Islet precursor cell (in vitro differentiated cells): ENCODE data around the gene CCDC88B.

Experiments used
- DNase-seq: peaks from one replicate; pipeline ENCODE4 v3.0.0-alpha.2; 2018

The CCDC88B gene

GRCh38 chr11:64321026-64321425 lies 19.0 kb upstream of the CCDC88B start:
- peak; percentile 34 for DNase-seq

GRCh38 chr11:64321533-64321932 lies 18.5 kb upstream of the CCDC88B start:
- peak; percentile 48 for DNase-seq

- DNase-seq: no peak
Observed at GRCh38 chr11:64322925-64323260, 17.1 kb upstream of the CCDC88B start.

DNA sequence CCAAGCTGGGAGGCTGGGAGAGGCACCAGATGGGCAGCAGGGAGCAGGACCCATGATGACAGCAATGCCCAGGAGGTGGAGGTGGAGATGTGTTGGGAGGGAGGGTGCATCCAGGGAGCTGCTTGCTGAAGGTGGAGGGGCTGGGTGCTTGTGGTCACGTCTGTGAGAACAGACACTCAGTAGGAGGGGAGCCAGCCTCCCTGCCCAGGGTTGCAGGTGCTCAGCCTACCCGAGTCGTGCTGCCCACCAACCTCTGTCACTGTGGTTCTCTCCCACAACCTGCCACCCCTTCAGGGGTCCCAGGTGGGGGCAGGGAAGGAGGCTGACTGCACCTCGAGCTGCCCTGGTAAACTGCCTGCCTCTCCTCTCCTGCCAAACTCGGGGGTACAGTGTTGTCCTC lies 16.6 kb upstream of the CCDC88B start:
- DNase-seq: no peak

DNA sequence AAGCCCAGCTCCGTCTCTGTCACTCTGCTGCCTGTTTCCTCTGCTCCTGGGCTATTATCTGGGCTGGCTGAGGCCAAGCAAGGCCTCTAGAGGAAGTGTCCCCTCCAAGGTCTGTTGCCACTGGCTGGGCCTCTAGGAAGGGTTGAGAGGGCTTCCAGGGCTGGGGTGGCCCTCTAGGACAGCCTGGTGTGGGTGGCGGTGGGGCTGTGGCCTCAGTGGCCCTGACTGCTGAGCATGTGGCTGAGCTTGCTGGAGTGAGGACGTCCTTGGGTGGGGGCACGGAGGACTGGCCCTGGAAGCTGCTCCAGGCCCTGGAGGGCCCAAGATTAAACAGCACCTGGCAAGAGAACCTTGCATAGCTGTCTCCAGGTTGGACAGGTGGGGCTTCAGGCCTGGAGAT lies 16.0 kb upstream of the CCDC88B start:
- peak; percentile 57 for DNase-seq

DNA sequence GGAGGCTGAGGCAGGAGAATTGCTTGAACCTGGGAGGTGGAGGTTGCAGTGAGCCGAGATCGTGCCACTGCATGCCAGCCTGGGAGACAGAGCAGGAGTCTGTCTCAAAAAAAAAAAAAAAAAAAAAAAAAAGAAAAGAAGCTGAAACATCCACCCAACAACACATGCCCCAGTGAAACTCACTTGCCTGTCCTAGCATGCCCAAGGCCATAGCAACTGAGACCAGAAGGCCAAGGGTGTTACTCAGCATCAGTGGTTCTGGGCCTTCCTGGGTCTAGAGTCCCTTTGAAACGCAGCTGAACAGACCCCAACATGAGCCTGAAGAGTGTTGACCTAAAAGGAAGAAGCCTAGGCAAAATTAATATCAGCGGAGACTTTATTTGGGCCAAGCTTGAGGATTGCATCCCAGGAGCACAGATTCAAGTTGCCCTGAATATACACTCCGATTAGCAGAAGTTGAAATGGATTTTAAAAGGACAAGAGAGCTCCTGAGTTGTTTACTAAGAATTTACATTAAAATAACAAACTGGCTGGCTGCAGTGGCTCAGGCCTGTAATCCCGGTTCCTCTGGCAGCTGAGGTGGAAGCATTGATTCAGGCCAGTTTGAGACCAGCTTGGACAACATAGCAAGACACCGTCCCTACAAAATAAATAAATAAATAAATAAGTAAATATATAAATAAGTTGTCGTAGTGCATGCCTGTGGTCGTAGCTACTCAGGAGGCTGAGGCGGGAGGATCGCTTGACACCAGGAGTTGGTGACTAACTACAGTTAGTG lies 15.1 kb upstream of the CCDC88B start:
- peak; percentile 66 for DNase-seq

GRCh38 chr11:64327375-64327774 lies 12.6 kb upstream of the CCDC88B start:
- DNase-seq: no peak

DNA sequence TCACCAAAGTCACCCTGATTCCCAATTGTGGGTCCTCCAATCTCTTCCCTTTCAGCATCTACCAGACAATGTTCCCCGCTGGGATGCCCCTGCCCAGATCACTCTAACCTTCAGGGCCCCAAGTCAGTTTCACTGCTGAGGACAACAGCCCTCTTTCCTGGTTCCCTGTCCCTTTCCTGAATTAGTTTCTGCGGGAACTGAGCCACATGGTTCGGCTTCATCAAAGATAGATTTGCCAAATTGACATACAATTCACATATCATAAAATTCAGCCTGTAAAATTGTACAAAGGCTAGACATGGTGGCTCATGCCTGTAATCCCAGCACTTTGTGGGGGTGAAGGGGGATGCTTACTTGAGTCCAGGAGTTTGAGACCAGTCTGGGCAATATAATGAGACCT lies 12.0 kb upstream of the CCDC88B start:
- DNase-seq: no peak

DNA sequence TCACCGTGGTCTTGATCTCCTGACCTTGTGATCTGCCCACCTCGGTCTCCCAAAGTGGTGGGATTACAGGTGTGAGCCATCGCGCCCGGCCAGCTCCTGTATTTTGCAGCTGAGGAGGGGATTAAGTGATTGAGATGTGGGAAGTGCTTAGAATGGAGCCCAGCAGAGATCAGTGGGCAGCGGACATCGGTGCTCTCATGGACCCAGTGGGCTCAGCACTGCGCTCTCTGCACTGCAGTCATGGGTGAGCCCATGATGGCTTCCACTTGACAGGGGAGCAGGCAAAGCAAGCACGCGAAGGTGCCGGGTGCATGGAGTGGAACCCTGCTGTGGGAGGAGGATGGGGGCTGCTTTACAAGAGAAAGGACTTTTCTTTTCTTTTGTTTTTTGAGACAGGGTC lies 9.1 kb upstream of the CCDC88B start:
- no peak for DNase-seq

DNA sequence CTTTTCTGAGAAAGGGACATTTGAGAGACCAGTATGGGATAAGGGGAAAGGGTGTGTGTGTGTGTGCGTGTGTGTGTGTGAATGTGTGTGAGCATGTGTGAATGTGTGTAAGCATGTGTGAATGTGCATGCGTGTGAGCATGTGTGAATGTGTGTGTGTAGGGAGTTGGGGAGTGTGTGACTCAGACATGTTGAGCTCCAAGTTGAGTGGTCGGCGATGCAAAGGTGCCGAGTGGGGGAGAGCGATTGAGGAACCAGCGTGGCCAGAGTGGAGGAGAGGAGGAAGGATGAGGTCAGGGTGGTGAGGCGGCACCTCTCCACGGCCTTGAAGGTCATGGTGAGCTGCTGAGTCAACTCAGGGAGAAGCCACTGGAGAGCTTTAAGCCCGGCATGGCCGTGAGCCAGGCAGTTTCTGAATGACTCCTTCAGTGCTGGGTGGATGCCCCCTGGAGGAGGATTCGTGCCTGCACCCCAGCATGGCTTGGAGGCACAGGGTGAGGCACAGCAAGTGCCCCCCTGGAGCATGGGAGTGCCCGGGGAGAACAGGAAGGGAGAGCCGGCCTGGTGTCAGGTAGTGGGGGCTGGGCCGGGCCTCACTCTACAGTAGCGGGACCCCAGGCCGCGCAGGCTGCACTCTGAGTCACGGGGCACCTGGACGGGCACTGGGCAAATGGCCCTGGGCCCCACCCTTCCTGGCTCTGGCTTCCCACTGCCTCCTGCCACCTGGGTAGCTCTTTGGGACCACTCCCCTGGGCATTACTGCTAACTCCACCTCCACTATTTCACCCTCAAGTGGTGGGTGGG lies 8.2 kb upstream of the CCDC88B start:
- DNase-seq: peak; percentile 82

- no peak for DNase-seq
Observed at GRCh38 chr11:64333556-64333955, 6.4 kb upstream of the CCDC88B start.

GRCh38 chr11:64334764-64335735 lies 5.0 kb upstream of the CCDC88B start:
- peak; percentile 99 for DNase-seq

DNA sequence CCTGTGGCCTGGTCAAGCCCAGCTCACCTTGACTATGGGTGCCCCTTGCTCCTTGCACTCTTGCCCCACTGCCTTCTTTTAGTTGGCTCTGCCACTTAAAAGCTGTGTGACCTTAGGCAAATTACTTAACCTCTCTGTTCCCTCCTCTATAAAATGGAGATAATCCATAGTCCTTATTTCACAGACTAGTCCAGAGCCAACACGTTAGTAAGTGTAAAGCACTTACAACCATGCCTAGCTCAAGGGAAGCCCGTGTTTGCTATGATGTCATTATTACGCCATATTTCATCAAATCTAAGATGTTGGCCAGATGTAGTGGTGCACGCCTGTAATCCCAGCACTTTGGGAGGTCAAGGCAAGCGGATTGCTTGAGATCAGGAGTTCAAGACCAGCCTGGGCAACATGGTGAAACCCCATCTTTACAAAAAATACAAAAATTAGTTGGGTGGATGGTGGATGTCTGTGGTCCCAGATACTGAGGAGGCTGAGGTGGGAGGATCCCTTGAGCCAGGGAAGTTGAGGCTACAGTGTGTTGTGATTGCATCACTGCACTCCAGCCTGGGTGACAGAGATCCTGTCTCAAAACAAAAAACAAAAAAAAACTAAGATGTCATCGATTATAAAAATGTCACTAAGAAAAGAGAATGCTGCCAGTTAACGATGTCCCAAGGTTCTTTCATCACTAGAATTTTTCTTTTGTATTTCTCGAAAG lies 2.3 kb upstream of the CCDC88B start:
- no peak for DNase-seq

- DNase-seq: no peak
Observed at GRCh38 chr11:64338716-64339115, 1.3 kb upstream of the CCDC88B start.

- no peak for DNase-seq
Observed at GRCh38 chr11:64339286-64339685, 718 bp upstream of the CCDC88B start.

- peak; percentile 84 for DNase-seq
Observed at GRCh38 chr11:64340671-64341335, 799 bp downstream of the CCDC88B start.

DNA sequence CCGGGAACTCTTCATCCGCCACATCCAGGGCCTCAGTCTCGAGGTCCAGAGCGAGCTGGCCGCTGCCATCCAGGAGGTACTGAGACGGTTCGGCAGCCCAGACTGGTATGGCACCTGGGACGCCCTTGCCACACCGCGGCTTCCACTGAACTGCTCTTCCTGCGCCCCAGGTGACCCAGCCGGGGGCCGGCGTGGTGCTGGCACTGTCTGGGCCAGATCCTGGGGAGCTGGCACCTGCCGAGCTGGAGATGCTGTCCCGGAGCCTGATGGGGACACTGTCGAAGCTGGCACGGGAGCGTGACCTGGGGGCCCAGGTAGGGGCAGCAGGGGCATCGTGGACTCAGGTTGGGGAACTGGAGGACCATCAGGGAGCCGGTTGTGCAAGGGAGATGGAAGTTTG lies 1.4 kb downstream of the CCDC88B start:
- DNase-seq: peak; percentile 45

- peak; percentile 97 for DNase-seq
Observed at GRCh38 chr11:64341851-64342791, 2.1 kb downstream of the CCDC88B start.

GRCh38 chr11:64342869-64343745 lies 3.1 kb downstream of the CCDC88B start:
- DNase-seq: peak; percentile 51
